G401.6 (cell line): ENCODE results near the gene USP40.

Experiments
- FAIRE-seq: peaks from 2 replicates; lab custom pipeline; 2012; peaks lifted over from hg19 to GRCh38; lab: Jason Lieb, UNC

Gene USP40

GRCh38 chr2:233473386-233473791 is 93.2 kb downstream of the USP40 start:
- FAIRE-seq = no peak

GRCh38 chr2:233471291-233472035 is 95.1 kb downstream of the USP40 start:
- no peak for FAIRE-seq

GRCh38 chr2:233470839-233471238 is 95.7 kb downstream of the USP40 start:
- FAIRE-seq = no peak

GRCh38 chr2:233470011-233470687 is 96.4 kb downstream of the USP40 start:
- no peak for FAIRE-seq

- no peak for FAIRE-seq
These were observed 97.1 kb downstream of the USP40 start for GRCh38 chr2:233469261-233470010.

- no peak for FAIRE-seq
These were observed 97.9 kb downstream of the USP40 start for GRCh38 chr2:233468741-233469110.

- FAIRE-seq = no peak
These were observed 98.4 kb downstream of the USP40 start for GRCh38 chr2:233468047-233468740.

- FAIRE-seq = no peak
These were observed 99.5 kb downstream of the USP40 start for GRCh38 chr2:233466991-233467603.

- FAIRE-seq = no peak
These were observed 101.9 kb downstream of the USP40 start for GRCh38 chr2:233464531-233465240.

- FAIRE-seq = no peak
These were observed 102.5 kb downstream of the USP40 start for GRCh38 chr2:233464056-233464455.

GRCh38 chr2:233463586-233463985 is 103.0 kb downstream of the USP40 start:
- no peak for FAIRE-seq

- no peak for FAIRE-seq
These were observed 103.6 kb downstream of the USP40 start for GRCh38 chr2:233462826-233463470.

GRCh38 chr2:233462202-233462785 is 104.3 kb downstream of the USP40 start:
- no peak for FAIRE-seq

GRCh38 chr2:233461481-233461891 is 105.1 kb downstream of the USP40 start:
- FAIRE-seq = no peak

- FAIRE-seq = no peak
These were observed 105.7 kb downstream of the USP40 start for GRCh38 chr2:233460726-233461441.

- FAIRE-seq = no peak
These were observed 107.2 kb downstream of the USP40 start for GRCh38 chr2:233459426-233459825.

- FAIRE-seq = no peak
These were observed 107.8 kb downstream of the USP40 start for GRCh38 chr2:233458826-233459225.

GRCh38 chr2:233458031-233458610 is 108.5 kb downstream of the USP40 start:
- FAIRE-seq = no peak

- FAIRE-seq = no peak
These were observed 109.2 kb downstream of the USP40 start for GRCh38 chr2:233457356-233457755.

GRCh38 chr2:233456934-233457333 is 109.6 kb downstream of the USP40 start:
- no peak for FAIRE-seq
